BE2C (cell line): ENCODE measurements around the gene MED25.
A peak's percentile ranks its signal among the peaks of the same experiment; 100 is the strongest.

Source experiments
- DNase-seq: peaks from one replicate; pipeline ENCODE4 v3.0.0-alpha.2; 2020
- H3K27me3 ChIP-seq: fragments of 250-450 bp; sonication (Bioruptor Pico); 2 replicates; pipeline ENCODE4 v1.5.1; 2020; ENCODE audit warnings: mild to moderate bottlenecking
- H3K36me3 ChIP-seq: fragments of 250-450 bp; sonication (Bioruptor Pico); 2 replicates; pipeline ENCODE4 v1.5.1; 2020; ENCODE audit warnings: mild to moderate bottlenecking
- H3K4me1 ChIP-seq: fragments of 250-450 bp; sonication (Bioruptor Pico); 2 replicates; pipeline ENCODE4 v1.5.1; 2020
- H3K4me3 ChIP-seq: 2 replicates; pipeline ENCODE4 v1.5.1; 2011; ENCODE audit warnings: low read depth, low read length
- H3K9me3 ChIP-seq: fragments of 250-450 bp; sonication (Bioruptor Pico); 2 replicates; pipeline ENCODE4 v1.5.1; 2020
- TF ChIP-seq, protein P1 (sequence below): IDR thresholded peaks from 2 replicates; pipeline ENCODE4 v1.5.1; 2012; ENCODE audit warnings: mild to moderate bottlenecking, low read depth, low read length

Gene MED25

DNA sequence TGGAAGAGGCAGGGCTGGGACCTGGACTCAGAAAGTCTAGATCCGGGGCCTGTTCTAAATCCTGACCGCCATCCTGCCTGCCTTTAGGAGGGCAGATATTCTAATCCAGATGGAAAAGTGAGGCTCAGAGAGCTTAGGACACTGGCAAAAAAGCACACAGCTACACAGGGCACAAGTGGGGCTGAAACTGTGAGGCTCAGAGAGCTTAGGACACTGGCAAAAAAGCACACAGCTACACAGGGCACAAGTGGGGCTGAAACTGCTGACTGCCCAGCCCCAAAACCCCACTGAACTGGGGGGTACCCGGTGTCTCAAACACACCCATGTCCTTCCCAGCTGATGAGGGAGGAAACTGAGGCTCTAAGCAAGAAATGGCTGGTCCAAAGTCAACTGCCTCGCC is 57.1 kb downstream of the MED25 start:
- Histone ChIP-seq H3K4me1 (peaks cover 9% of the 10 kb centered on the region), H3K27me3 (no peaks in the 10 kb centered on the region), H3K9me3 (no peaks in the 10 kb centered on the region), H3K36me3 (peaks cover 3% of the 10 kb centered on the region; the same call in 1 of the 2 replicates), H3K4me3 (peak overlapping the region; percentile 94)
- TF ChIP-seq, protein P1, sequence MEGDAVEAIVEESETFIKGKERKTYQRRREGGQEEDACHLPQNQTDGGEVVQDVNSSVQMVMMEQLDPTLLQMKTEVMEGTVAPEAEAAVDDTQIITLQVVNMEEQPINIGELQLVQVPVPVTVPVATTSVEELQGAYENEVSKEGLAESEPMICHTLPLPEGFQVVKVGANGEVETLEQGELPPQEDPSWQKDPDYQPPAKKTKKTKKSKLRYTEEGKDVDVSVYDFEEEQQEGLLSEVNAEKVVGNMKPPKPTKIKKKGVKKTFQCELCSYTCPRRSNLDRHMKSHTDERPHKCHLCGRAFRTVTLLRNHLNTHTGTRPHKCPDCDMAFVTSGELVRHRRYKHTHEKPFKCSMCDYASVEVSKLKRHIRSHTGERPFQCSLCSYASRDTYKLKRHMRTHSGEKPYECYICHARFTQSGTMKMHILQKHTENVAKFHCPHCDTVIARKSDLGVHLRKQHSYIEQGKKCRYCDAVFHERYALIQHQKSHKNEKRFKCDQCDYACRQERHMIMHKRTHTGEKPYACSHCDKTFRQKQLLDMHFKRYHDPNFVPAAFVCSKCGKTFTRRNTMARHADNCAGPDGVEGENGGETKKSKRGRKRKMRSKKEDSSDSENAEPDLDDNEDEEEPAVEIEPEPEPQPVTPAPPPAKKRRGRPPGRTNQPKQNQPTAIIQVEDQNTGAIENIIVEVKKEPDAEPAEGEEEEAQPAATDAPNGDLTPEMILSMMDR, result no peak
- DNase-seq, result no peak

GRCh38 chr19:49875857-49876421 is 57.9 kb downstream of the MED25 start:
- Histone ChIP-seq H3K36me3 (peaks cover 6% of the 10 kb centered on the region; the same call in 1 of the 2 replicates), H3K27me3 (no peaks in the 10 kb centered on the region), H3K9me3 (no peaks in the 10 kb centered on the region), H3K4me3 (peak overlapping the region; percentile 94), H3K4me1 (peaks cover 2% of the 10 kb centered on the region; the same call in 1 of the 2 replicates)
- DNase-seq, result peak; percentile 69
- TF ChIP-seq, protein P1, result no peak

- Histone ChIP-seq H3K9me3 (no peaks in the 10 kb centered on the region), H3K27me3 (no peaks in the 10 kb centered on the region), H3K4me1 (no peaks in the 10 kb centered on the region), H3K4me3 (peak overlapping the region; percentile 94), H3K36me3 (peaks cover 6% of the 10 kb centered on the region; the same call in 1 of the 2 replicates)
- TF ChIP-seq, protein P1, result no peak
- peak; percentile 98 for DNase-seq
These were observed 58.4 kb downstream of the MED25 start for GRCh38 chr19:49876422-49877019.

DNA sequence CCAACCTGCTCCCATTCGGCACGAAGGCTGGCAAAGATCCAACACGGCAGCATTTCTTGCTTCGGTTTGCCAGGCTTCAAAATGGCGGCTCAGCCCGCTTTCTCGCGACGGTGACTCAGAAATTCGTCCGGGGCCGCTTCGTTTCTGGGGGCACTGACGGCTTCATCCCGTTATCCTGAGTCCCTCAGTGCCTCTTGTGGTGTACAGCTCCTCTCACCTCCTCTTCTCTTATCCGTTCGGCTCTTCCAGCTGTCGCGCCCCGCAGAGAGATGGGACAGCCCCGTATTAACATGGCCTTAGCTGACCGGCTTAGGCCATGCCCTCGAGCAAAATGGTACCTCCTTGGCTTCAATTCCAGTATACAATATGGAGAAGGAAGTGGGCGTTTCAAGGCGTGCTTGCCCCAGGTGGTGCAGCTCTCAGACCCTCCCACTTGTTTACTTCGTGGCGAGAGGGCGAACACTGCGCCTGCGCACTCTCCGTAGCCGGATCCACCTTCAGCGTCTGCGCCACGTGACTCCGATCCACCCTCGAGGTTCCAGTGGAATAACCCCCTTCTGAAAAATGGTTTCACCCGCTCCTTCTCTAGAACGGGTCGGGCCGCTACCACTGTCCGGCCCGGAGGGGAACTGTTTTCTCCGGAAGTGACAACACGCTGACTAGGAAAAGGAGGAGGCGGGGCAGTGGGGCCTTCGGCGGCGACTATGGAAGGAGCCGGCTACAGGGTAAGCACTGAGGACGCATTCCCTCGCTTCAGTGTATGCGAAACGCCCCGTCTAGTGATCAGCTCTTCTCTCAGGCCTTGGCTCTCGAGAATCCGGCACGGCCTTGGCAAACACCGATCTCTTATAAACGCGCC is 59.2 kb downstream of the MED25 start, which contains the start of the genes AKT1S1 and TBC1D17:
TSS of gene AKT1S1 (minus strand) at position 336 of the 859 bp plus-strand sequence. CDS start 4,060 bp downstream, outside the sequence.
TSS of gene TBC1D17 (plus strand) at position 683 of the 859 bp plus-strand sequence. CDS start at position 705, 22 bp downstream.
- Histone ChIP-seq H3K27me3 (no peaks in the 10 kb centered on the region), H3K36me3 (peaks cover 6% of the 10 kb centered on the region; the same call in 1 of the 2 replicates), H3K4me1 (no peaks in the 10 kb centered on the region), H3K4me3 (peak within 1 kb of the TSS; percentile 94), H3K9me3 (no peaks in the 10 kb centered on the region)
- DNase-seq, result peak; percentile 98
- TF ChIP-seq, protein P1, result no peak

DNA sequence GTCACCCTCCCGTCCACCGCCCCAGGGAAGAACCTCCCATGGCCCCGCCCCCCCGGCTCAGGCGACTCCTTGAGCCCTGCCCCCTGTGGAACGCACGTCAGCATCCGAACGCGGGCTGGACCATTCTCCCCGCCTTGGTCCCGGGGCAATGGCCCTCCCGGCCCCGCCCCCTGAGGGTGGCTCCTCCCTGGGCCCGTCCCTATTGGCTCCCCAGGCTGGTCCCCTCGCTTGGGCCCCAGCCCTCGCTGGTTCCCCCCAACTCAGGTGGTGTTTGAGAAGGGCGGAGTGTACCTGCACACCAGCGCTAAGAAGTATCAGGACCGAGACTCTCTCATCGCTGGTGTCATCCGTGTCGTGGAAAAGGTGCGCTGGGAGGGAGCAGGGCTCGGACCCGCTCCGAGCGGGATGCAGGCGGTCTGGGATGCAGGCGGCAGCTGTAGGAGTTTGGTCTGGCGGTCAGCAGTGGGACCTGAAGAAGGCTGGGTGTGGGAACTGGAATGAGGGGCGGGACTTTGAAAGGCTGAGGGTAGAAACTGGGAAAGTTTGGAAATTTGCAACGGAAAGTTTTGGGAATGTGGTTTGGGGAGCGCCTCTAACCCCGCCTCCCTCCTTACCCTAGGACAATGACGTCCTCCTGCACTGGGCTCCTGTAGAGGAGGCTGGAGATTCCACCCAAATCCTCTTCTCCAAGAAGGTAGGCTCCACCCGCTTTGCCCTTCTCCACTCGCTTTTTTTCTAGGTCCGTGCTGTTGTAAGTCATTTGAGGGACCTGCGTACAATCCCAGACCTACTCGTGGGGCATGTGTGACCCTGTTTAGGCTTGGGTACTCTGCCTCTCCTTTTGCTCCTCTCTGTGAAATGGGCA is 60.0 kb downstream of the MED25 start:
- TF ChIP-seq, protein P1, result no peak
- Histone ChIP-seq H3K4me1 (no peaks in the 10 kb centered on the region), H3K9me3 (no peaks in the 10 kb centered on the region), H3K36me3 (peaks cover 10% of the 10 kb centered on the region; the same call in 1 of the 2 replicates), H3K27me3 (no peaks in the 10 kb centered on the region), H3K4me3 (peak overlapping the region; percentile 94)
- DNase-seq, result peak; percentile 99
